Osteoblast (primary cell): ENCODE data around the gene SLC5A10. TPM values are rescaled to one million over a fixed set of nuclear protein-coding genes. Genes with fewer than 3 reads are reported as not detected.

Experiments used
- DNase-seq: peaks from one replicate; pipeline ENCODE4 v3.0.0; 2011; ENCODE audit warnings: low spot score, mixed read lengths; ENCODE audit not compliant: insufficient read length; ENCODE audit errors: missing footprints
- H2AFZ ChIP-seq: 2 replicates; pipeline ENCODE4 v1.6.0; 2011; ENCODE audit warnings: mild to moderate bottlenecking, low read length
- H3K27ac ChIP-seq: 2 replicates; pipeline ENCODE4 v1.5.1; 2011; ENCODE audit warnings: mild to moderate bottlenecking, low read depth, low read length, moderate library complexity
- H3K27me3 ChIP-seq: 2 replicates; pipeline ENCODE4 v1.6.0; 2012; ENCODE audit warnings: mild to moderate bottlenecking, control low read depth, inconsistent platforms, low read length, moderate library complexity; ENCODE audit not compliant: insufficient read depth
- H3K36me3 ChIP-seq: 2 replicates; pipeline ENCODE4 v1.5.1; 2011; ENCODE audit warnings: mild to moderate bottlenecking, low read length, control low read depth, moderate library complexity; ENCODE audit not compliant: insufficient read depth
- H3K4me1 ChIP-seq: 2 replicates; pipeline ENCODE4 v1.5.1; 2011; ENCODE audit warnings: mild to moderate bottlenecking, low read length, control low read depth, moderate library complexity; ENCODE audit not compliant: insufficient read depth
- H3K4me2 ChIP-seq: 2 replicates; pipeline ENCODE4 v1.6.0; 2011; ENCODE audit warnings: mild to moderate bottlenecking, low read length; ENCODE audit not compliant: insufficient read depth
- H3K4me3 ChIP-seq: fragments of 200-600 bp; sonication (generic); 3 replicates; pipeline ENCODE4 v1.5.1; 2012; ENCODE audit warnings: mild to moderate bottlenecking, low read length, inconsistent platforms; ENCODE audit not compliant: insufficient read depth
- H3K79me2 ChIP-seq: 2 replicates; pipeline ENCODE4 v1.6.0; 2012; ENCODE audit warnings: mild to moderate bottlenecking, low read length, control low read depth, inconsistent platforms; ENCODE audit not compliant: insufficient read depth
- H3K9me3 ChIP-seq: 2 replicates; pipeline ENCODE4 v1.5.1; 2011; ENCODE audit warnings: low read depth, low read length, control low read depth
- H4K20me1 ChIP-seq: 2 replicates; pipeline ENCODE4 v1.6.0; 2012; ENCODE audit warnings: mild to moderate bottlenecking, low read length, control low read depth; ENCODE audit not compliant: insufficient read depth
- total RNA-seq: library from RNA; depleted of rRNA; stranded (reverse); fragments of >200 nt; gene quantifications from 2 replicates; pipeline ENCODE4 v1.2.3, GENCODE V29; 2012
- TF ChIP-seq, protein P1 (sequence below): IDR thresholded peaks from 2 replicates; pipeline ENCODE4 v1.5.1; 2011; ENCODE audit warnings: mild to moderate bottlenecking, low read depth, low read length, moderate library complexity; ENCODE audit errors: extremely low read depth

The SLC5A10 gene
- total RNA-seq, 1 donor = not detected

DNA sequence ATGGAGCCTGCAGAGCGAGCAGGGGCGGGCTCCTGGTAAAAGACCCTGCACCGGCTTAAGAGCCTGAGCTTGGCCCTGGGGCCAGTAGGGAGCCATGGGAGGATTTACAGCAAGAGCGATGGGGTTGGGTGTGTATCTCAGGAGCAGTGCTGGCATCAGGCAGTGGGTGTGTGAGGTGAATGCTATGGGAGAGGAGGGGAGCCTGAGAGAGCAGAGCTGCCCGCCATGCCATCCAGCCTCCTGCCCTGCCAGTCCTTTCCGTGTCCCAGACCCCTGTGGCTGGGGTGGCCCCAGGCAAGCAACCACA is 29.3 kb downstream of the SLC5A10 start:
- Histone ChIP-seq H3K79me2 (peaks cover 8% of the 10 kb centered on the region), H3K4me1 (peaks cover 17% of the 10 kb centered on the region), H3K27ac (peak overlapping the region; percentile 82), H3K27me3 (no peaks in the 10 kb centered on the region), H3K36me3 (peaks cover 25% of the 10 kb centered on the region), H3K9me3 (no peaks in the 10 kb centered on the region), H3K4me3 (no peak overlapping the region), H4K20me1 (no peaks in the 10 kb centered on the region), H3K4me2 (peak overlapping the region; percentile 2), H2AFZ (no peak overlapping the region)
- TF ChIP-seq, protein P1, sequence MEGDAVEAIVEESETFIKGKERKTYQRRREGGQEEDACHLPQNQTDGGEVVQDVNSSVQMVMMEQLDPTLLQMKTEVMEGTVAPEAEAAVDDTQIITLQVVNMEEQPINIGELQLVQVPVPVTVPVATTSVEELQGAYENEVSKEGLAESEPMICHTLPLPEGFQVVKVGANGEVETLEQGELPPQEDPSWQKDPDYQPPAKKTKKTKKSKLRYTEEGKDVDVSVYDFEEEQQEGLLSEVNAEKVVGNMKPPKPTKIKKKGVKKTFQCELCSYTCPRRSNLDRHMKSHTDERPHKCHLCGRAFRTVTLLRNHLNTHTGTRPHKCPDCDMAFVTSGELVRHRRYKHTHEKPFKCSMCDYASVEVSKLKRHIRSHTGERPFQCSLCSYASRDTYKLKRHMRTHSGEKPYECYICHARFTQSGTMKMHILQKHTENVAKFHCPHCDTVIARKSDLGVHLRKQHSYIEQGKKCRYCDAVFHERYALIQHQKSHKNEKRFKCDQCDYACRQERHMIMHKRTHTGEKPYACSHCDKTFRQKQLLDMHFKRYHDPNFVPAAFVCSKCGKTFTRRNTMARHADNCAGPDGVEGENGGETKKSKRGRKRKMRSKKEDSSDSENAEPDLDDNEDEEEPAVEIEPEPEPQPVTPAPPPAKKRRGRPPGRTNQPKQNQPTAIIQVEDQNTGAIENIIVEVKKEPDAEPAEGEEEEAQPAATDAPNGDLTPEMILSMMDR = no peak
- DNase-seq = no peak

DNA sequence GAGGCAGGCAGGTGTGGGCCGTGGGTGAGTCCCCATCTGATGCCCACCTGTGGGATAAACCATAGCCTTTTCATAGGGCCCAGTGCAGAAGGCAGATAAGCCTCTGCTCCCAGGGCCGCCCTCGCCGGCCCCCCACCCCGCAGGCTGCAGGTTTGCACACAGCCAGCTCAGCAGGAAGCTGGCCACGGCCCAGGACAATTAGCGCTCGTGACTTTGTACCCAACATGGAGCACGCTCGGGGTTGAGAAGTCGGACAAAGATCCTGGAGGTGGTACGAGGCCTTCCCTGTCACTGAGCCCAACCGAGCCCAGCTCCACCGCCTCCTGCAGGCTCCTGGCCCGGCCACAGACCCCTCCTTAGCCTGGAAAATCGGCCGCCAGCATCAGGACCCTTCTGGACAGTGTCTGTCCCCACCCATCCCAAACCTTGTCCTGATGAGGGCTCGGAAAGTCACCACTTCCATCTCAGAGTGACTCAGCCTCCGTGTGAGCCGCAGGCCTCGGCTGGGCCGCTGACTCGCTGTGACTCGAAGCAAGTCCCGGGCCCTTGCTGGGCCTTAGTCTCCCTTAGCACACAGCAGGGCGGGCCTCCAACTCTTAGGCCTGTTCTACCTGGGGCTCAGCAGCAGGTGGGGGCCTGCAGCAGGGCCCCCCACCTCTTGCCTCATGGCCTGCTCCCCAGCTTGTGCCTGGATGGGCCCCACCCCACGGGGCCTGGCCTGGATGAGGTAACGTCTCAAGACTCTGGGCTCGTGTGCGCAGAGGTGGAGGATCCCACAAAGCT is 29.9 kb downstream of the SLC5A10 start:
- Histone ChIP-seq H2AFZ (peak overlapping the region; percentile 69), H3K27me3 (no peaks in the 10 kb centered on the region), H3K4me3 (no peak overlapping the region), H3K4me2 (peak overlapping the region; percentile 2), H3K79me2 (peaks cover 8% of the 10 kb centered on the region), H4K20me1 (no peaks in the 10 kb centered on the region), H3K4me1 (peaks cover 17% of the 10 kb centered on the region), H3K36me3 (peaks cover 22% of the 10 kb centered on the region), H3K27ac (peak overlapping the region; percentile 82), H3K9me3 (no peaks in the 10 kb centered on the region)
- DNase-seq = peak; percentile 99
- TF ChIP-seq, protein P1 = no peak

DNA sequence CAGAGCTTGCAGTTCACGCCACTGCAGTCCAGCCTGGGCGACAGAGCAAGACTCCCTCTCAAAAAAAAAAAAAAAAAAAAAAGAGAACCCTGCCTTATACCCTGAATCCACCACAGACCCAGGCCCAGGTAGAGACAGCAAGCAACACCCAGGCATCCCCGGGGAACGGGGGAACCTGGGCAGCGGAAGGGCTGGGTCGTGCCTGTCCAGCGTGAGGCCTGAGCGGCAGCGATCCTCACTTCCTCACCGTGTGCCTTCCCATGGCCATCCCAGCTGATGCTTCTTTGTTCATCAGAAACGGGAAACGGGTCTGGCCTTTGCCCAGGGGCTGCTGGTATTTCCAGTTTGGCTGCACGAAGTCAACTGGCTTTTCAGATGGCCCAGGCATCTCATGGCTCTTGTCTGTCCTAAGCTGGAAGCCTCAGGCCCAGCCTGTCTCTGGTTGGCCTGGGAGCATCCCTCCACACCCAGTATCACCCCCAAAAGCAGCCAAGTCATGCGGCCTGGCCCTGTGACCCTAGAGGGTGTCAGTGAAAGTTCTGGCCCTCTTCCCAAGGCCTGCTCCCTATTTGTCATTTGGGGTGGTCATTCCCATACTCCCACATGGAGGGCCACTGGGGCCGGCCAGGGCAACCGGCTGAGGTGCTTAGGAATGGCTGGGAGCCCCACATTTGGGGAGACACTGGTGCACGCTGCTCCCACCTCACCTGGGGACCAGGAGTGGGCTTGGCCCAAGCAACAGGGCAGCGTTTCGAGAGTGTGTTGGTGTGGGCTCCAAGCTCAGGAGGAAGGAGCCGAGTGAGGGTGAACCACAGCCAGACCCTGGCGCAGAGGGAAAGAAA is 32.5 kb downstream of the SLC5A10 start:
- no peak overlapping the region for H3K27ac ChIP-seq
- peaks cover 15% of the 10 kb centered on the region for H3K79me2 ChIP-seq
- H3K4me2 ChIP-seq = no peak overlapping the region
- no peak overlapping the region for H3K4me3 ChIP-seq
- TF ChIP-seq, protein P1 = no peak
- no peak for DNase-seq
- H4K20me1 ChIP-seq = peaks cover under 1% of the 10 kb centered on the region
- H3K4me1 ChIP-seq = peaks cover 17% of the 10 kb centered on the region
- H3K36me3 ChIP-seq = peaks cover 23% of the 10 kb centered on the region
- H3K9me3 ChIP-seq = no peaks in the 10 kb centered on the region
- H3K27me3 ChIP-seq = no peaks in the 10 kb centered on the region
- no peak overlapping the region for H2AFZ ChIP-seq

DNA sequence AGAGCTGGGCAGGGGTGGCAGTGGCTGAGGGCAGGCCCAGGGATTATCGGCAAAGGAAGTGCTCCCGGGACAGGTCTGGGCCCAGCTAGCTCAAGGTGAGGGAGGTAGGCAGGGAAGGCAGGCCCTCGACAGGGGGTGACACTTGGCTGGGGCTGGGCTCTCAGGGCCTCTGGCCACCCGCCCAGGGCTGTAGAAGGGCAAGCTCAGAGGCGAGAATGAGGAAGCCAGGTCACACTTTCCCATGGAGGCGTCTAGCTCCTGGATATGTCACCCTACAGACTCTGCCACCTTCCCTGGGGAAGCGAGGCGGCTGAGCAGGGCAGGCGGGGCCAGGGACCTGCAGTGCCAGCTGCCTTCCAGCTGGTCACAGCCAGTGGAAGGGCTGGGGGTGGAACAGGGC is 33.5 kb downstream of the SLC5A10 start:
- no peak overlapping the region for H3K4me2 ChIP-seq
- H3K27me3 ChIP-seq = no peaks in the 10 kb centered on the region
- peaks cover 17% of the 10 kb centered on the region for H3K4me1 ChIP-seq
- TF ChIP-seq, protein P1 = no peak
- no peaks in the 10 kb centered on the region for H3K9me3 ChIP-seq
- peaks cover 8% of the 10 kb centered on the region for H4K20me1 ChIP-seq
- H3K4me3 ChIP-seq = no peak overlapping the region
- peaks cover 23% of the 10 kb centered on the region for H3K36me3 ChIP-seq
- H3K27ac ChIP-seq = no peak overlapping the region
- DNase-seq = no peak
- peaks cover 25% of the 10 kb centered on the region for H3K79me2 ChIP-seq
- no peak overlapping the region for H2AFZ ChIP-seq
